SK-N-SH treated with all-trans-retinoic acid at 6 μM for 48 hours (cell line): ENCODE measurements around the gene ODAPH.

Experiments
- CREB5 ChIP-seq: fragments of 250-450 bp; sonication (Bioruptor Pico); IDR thresholded peaks from 2 replicates; pipeline ENCODE4 v1.5.1; 2020; ENCODE audit warnings: low read depth, mild to moderate bottlenecking, moderate library complexity
- PATZ1 ChIP-seq: fragments of 250-450 bp; sonication (Bioruptor Pico); IDR thresholded peaks from 2 replicates; pipeline ENCODE4 v1.8.0; 2020; ENCODE audit warnings: mild to moderate bottlenecking, moderate library complexity, borderline replicate concordance
- PPARA ChIP-seq: fragments of 250-450 bp; sonication (Bioruptor Pico); IDR thresholded peaks from 2 replicates; pipeline ENCODE4 v1.5.0; 2020; ENCODE audit warnings: mild to moderate bottlenecking, borderline replicate concordance

GRCh38 chr4:75557696-75558095 lies 1.8 kb downstream of the ODAPH start:
- no peak for TF ChIP-seq PPARA (CRISPR knock-in tag)
- TF ChIP-seq CREB5 (CRISPR knock-in tag), result no peak
- no peak for TF ChIP-seq PATZ1 (CRISPR knock-in tag)
